NOMO-1 (cell line): Measurements from ENCODE around the gene CCDC91.
"Not testable (repeated sequence)": the region's sequence is repeated elsewhere in the genome, so short reads cannot be mapped to it uniquely, and the experiment has no call there.

Experiments
- DNase-seq, 2 experiments: peaks; one replicate each; lab custom pipeline; 2025; ENCODE audit not compliant: unreplicated experiment in 2 of 2; lab: John Stamatoyannopoulos, UW

The CCDC91 gene

DNA sequence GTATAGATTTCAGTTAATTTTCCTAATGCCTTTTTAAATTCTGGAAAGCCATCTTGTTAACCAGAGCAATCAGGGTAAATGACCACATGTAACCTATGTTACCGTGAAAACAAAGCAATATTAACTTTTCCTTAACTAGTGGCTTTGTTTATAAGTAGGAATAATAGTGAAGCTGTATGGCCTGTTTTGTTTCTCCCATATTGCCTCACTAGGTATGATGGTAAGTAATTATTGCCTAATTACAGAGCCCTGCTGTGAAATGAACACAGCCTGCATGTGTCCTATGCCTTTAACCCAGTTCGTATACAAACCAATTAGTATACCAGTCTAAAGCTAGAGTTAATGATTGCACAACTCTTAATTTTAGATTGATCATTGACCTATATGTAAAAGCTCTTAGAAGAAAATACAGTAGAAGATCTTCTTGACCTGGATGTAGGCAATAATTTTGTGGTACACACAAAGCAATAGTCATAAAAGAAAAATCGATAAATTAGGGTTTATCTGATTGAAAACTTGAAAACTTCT is 249.9 kb downstream of the CCDC91 start:
- DNase-seq = no peak

DNA sequence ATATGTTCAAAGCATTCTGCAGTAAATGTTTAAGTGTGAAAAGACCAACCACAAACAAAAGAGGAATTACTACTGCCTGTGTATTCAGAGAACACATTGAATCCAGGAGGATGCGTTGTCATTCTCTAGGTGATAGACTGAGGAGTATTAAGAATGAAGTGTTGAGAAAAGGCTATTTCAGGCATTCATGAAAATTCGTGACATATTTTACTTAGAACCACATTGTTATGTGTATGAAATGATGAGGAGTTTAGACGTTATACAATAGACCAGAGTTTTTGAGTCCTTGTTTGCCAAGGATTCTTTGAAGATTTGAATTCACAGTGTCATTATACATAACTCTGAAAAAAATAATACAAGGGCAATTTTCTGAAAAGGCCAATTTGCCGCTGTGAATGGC is 251.8 kb downstream of the CCDC91 start:
- DNase-seq = no peak

DNA sequence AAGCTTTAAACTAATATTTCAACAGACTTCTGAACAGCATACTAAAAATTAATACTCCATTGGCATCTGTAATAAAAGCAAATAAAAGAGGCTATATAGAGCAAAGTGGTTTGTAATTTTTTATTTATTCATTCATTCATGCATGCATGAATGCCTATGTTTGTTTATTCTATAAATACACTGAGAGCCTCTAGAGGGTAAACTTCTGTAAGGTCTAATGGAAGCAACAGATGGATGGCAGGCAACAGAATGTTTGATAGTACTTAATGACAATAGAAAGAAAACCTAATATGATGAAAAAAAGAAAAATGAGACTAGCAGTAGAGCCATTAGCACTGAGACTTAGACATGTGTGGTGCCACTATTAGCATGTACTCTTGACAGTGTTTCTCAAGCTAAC is 253.1 kb downstream of the CCDC91 start:
- DNase-seq = no peak

DNA sequence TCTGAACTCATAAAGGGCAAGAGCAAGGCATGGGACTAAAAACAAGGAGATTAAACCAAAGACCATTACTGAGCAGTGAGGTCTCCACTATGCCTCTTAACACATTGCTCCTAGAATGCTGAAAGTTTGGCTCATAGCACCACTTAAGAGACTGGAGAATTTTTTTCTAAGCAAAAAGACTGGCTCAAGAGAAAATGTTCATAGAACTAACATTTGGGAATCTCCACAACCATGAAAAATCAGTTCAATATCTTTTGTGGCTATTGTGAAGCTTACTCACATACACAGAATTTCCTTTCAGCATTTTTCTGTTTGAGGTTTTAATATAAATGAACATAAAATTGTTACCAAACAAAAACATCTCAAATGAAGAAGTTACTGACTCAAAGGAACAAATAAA is 255.8 kb downstream of the CCDC91 start:
- DNase-seq = no peak

DNA sequence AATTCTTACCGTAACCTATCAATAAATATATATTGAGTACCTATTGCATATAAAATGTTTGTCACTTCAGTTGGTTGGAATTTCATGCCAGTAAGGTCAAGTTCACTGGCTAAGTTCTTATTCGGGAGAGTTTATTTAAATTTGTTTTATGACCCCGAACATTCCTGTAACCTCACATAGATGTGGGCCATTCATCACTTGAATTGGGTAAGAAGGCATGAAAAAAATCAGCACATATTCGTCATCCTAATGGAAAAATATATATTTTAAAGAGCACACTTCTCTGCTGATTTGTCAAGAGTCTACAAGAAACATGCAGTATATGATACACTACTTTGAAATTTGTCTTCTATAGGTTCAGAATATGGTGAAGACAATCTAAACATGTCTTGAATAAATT is 263.4 kb downstream of the CCDC91 start:
- no peak for DNase-seq

DNA sequence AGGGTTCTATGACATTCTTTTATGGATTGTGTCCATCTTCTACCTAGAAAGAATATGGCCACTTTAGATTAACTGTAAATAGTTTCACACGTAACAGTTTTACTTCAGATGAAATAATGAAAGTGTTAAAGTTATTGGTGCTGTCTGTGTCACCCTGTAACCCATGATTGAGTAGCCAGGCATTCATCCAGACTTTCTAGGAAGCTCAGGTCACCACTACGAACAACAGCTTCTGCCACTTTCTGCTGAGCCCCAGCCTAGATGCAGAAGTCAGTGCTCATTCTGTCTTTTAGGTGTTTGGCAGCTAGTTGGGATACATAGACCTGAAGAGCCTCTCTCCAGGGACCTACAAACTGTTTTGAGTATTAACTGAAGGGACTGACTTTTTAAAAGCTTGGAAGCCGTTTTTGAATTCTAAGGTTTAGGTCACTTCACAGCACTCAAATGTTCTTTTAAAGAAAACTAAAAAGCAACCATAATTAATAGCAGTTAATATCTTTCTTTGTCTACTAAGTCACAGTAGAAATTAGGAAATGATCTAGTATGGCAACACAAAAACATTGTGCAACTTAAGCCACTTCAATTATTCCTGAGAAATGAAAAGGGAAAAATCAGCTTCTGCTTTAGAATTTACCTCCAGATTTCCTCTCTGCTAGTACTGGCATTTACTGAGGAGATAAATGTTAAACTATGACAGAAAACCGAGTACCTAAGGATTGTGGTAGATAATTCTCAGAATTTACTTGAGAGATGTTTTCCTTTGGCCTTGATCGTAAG is 266.9 kb downstream of the CCDC91 start:
- DNase-seq = peak in 1 of 2 experiments; percentile 23

DNA sequence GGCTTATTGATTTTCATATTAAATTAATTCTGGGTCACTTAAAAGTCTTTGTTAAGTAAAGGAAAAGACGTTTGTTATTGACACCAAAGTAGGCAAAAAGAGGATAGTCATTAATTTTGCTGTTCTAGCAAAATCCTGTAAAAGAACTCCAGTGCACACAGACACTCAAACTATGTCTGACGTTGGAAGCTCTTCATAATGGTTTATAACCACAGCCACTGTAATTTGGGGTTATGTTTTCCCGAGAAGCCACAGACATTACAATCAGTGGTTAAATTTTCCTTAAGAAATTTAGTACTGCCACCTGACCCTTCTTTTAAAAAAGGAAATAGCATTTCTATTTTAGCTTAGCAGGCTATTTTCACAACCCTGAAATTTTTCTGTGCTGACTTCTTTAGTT is 267.5 kb downstream of the CCDC91 start:
- DNase-seq = peak in 1 of 2 experiments; percentile 2

DNA sequence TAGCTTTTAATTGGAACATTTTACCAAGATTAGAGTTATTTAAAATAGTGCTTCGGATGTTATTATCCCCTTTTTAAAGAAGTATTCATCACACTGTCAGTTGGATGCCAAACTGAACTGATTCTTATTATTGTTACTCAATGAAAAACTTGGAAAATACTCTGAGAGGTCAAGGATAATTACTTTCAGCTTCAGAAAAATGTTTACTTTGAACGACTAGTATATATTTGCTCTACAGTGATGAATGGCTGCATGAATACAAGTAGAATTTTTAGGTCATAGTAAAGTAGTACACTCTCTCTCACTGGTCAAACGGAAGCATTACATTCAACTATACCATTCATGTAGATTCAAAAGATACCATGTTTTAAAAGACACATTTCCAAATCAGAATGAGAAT is 269.2 kb downstream of the CCDC91 start:
- DNase-seq = no peak

DNA sequence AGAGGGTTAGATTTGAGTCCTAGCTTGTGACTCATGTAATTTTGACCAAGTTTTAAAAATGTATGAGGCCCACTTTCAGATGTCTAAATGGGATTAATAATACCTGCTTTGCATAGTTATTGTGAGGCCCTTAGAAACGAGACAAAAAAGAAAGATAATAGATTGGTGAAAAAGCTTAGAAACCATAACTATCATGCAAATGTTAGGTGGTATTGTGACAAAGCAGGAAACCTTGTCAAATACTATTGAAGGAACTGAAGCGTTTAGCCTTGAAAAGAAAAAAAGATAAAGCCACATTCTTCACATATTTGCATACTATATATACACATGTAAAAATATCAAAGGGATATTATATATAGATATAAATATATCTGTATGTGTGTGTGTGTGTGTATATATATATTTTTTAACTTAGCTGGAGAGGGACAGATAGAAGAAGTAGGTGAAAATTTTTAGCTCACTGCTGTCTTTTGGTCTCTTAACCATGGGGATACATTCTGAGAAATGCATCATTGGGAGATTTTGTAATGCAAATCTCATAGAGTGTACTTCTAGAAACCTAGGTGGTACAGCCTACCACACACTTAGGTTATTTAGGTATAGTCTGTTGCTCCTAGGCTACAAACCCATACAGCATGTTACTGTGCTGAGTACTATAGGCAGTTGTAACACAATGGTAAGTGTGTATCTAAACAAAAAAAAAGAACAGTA is 270.3 kb downstream of the CCDC91 start:
- DNase-seq = no peak

DNA sequence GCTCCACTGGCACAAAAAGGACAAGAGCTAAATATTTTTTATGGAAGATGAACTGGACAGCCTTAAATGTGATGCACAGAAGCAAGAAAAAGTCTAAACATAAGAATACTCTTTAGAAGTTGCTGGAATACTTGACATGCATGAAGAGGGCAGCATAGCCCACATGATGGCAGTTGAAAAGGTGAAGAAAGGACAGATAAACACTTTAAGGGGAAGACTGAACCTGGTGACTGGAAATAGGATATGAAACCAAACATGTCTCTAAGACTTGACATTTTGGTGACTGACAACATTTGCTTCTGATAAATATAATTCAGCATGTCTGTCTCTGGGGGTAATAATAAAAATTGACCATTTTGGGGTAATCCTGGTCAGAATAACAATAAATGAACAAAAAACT is 273.1 kb downstream of the CCDC91 start:
- DNase-seq = peak in 1 of 2 experiments; percentile 7

DNA sequence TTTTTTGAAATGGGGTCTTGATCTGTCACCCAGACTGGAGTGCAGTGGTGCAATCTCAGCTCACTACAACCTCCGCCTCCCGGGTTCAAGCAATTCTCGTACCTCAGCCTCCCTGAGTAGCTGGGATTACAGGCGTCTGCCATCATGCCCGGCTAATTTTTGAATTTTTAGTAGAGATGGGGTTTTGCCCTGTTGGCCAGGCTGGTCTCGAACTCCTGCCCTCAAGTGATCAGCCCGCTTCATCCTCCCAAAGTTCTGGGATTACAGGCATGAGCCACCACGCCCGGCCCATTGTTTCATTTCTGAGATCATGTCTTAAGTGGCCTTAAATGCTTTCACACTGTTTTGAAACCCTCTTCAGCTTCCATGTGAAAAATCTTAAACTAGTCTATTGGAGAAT is 281.5 kb downstream of the CCDC91 start:
- DNase-seq = not testable (repeated sequence)

DNA sequence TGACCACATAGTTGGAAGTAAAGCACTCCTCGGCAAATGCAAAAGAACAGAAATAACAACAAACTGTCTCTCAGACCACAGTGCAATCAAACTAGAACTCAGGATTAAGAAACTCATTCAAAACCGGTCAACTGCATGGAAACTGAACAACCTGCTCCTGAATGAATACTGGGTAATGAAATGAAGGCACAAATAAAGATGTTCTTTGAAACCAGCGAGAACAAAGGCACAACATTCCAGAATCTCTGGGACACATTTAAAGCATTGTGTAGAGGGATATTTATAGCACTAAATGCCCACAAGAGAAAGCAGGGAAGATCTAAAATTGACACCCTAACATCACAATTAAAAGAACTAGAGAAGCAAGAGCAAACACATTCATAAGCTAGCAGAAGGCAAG is 285.9 kb downstream of the CCDC91 start:
- DNase-seq = not testable (repeated sequence)

DNA sequence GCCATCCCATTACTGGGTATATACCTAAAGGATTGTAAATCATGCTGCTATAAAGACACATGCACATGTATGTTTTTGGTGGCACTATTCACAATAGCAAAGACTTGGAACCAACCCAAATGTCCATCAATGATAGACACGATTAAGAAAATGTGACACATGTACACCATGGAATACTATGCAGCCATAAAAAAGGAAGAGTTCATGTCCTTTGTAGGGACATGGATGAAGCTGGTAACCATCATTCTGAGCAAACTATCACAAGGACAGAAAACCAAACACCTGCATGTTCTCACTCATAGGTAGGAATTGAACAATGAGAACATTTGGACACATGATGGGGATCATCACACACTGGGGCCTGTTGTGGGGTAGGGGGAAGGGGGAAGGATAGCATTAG is 288.8 kb downstream of the CCDC91 start:
- DNase-seq = not testable (repeated sequence)

DNA sequence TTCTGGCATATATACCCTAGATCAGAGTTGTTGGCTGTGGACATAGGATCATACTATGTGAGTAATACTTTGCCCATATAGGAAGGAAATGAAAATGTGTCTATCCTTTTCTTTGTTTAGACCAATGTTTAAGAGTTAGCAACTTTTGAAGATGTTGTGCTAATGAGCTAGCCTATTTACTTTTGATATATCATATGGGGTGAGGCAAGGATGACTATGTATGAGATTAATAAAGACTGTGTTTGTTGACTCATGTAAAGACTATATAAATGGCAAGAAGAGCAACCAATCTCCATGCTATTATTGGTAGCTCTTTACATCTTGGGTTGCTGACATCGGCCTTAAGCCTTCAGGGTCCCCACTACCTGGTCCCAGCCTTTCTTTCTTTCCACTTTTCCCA is 289.4 kb downstream of the CCDC91 start:
- DNase-seq = no peak

DNA sequence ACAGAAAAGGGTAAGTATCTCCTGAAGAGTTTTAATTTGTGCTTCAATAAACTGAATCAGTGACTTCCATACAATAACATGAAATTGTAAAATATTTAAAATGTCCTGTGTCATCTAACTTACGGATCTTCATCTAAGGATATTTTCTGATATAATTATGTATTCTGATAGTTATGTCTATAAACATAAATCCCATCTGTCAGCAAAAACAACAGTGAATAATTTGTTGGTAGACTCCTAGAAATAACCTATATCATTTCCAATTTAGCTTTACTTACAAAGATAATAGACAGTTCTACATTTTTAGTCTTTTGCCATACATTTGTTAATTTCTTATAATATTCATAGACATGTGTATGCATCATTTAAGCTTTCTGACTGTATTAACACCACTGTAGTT is 293.9 kb downstream of the CCDC91 start:
- DNase-seq = no peak

DNA sequence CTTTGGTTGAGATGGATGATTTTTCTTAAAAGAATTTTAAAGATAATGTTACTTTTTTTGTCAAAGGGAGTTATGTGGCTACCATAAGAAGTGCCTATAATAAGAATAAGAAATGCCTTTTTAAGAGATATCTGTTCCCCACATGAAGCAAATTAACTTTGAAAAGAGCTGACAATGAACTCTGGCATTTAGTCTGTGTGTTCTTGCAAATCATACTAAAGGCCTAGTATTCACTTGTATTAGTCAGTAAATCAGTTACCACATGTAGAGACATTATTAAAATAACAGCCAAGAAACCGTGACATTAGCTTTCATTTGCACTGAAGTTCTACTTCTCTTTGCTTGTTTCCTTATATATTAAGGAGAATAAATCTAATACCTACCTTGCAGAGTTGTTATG is 296.3 kb downstream of the CCDC91 start:
- no peak for DNase-seq

DNA sequence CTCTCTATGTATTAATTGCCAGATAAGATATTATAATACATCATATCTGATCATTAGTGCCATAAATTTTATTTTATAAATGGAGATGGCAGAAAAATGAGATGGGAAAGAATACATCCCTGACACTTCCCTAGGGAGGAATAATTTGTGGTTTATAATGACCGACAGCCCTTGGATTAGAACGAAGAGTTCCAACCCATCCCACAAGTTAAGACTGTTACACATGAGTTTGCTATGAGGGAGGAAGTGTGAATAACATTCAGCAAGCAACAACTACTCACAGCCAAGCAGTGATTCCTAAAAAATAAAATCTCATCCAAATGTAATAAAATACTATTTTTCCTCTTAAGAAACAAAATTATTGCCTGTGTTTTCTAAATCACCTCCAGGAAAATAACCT is 299.0 kb downstream of the CCDC91 start:
- DNase-seq = no peak

DNA sequence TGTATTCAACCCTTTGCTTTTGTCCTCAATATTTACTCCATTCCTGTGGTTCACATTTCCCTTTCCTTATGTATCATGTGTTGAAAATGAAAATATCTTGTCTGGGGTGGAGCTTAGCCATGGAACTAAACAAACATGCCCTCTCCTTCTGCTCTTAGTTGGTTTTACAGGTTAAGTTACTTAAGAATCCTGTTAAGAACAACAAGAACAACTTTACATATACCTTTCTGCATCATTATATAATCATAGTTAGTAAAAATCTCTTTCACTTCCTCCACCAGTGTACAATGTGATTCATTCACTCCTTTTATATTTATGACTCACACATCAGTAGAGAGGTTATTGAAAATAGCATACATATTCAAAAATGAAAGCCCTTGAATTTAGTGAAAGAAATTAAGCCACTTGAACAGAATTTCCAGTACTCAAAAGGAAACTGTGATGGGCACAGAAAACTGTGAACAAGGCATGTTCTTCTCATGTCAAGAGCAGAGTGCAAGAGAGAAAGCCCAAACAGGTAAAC is 307.7 kb downstream of the CCDC91 start:
- DNase-seq = peak in 1 of 2 experiments; percentile 37

DNA sequence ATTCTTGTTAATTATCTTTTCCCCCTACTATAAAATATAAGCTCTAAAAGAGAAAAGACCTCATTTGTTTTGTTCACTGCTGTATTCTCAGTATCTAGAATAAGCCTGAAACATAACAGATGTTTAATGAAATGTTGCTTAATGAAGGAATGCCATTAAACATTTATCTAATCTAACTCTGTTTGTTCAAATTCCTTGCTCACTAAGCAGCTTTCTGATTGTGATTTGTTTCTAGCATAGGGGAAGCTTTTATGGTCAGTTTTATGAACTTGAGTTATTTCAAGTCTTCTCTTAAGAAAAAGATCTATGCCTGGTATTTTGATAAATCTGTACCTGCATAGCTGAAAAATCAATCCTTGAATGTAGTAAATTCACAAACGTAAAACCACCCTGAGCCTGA is 308.6 kb downstream of the CCDC91 start:
- no peak for DNase-seq

DNA sequence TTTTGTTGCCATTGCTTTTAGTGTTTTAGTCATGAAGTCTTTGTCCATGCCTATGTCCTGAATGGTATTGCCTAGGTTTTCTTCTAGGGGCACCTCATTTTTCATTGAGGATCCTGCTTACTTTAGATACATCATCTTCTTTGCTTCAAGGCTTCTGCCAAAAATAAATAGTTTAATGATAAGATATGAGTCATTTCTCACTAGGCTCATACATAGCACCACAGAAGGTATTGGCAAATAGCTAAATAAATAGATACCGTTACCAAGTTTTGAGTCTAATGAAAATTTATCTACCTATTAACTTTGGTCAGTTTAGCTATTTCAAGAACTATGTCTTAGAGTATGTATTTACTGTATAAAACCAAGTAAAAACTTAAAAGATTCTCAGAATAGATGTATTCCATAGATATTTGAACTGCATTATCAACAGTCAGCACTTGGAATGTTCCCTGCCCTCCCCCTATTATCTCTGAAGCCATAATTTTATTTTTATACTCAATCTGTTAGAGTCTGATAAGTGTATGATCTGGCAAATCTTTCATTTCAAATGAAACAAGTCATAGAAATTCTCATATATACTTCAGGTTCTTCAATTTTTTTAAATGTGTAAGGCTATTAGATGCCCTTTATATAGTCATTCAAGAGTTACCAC is 310.2 kb downstream of the CCDC91 start:
- no peak for DNase-seq

DNA sequence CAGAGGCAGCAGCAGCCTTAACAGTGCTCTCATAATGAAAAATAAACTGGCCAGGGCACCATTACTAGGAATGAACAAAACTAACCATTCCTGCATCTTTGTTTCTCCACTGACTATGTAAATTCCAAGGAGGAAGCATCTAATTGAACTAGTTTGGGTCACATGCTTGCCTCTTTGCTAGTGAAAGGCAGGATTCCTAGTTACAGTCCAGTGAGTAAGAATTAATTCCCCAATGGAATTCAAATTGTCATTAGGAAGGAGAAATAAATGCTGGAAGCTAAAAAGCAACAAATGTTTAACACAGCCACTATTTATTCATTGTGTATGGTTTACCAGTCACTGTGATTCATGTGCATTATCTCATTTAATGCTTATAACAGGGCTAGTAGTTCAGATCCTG is 316.0 kb downstream of the CCDC91 start:
- DNase-seq = no peak
